HuH-7.5 (cell line): ENCODE data around the gene GLIPR2.
"Not testable (repeated sequence)": the region's sequence is repeated elsewhere in the genome, so short reads cannot be mapped to it uniquely, and the experiment has no call there.

Experiments used
- DNase-seq: peaks from one replicate; pipeline ENCODE4 v3.0.0; 2011; ENCODE audit warnings: low spot score

Gene GLIPR2

GRCh38 chr9:36144309-36145232, 8.0 kb downstream of the GLIPR2 start:
- DNase-seq: no peak

- DNase-seq: no peak
These were observed 9.4 kb downstream of the GLIPR2 start for GRCh38 chr9:36145970-36146369.

GRCh38 chr9:36146651-36147050, 10.1 kb downstream of the GLIPR2 start:
- no peak for DNase-seq

- DNase-seq: no peak
These were observed 11.1 kb downstream of the GLIPR2 start for GRCh38 chr9:36147441-36148175.

GRCh38 chr9:36148311-36149051, 11.9 kb downstream of the GLIPR2 start:
- no peak for DNase-seq

GRCh38 chr9:36149197-36149596, 12.7 kb downstream of the GLIPR2 start:
- no peak for DNase-seq

GRCh38 chr9:36150574-36151315, 14.2 kb downstream of the GLIPR2 start:
- DNase-seq: no peak

GRCh38 chr9:36151316-36152210, 15.0 kb downstream of the GLIPR2 start:
- no peak for DNase-seq

GRCh38 chr9:36152741-36153438, 16.4 kb downstream of the GLIPR2 start:
- DNase-seq: no peak

GRCh38 chr9:36153746-36154145, 17.2 kb downstream of the GLIPR2 start:
- DNase-seq: no peak

- DNase-seq: no peak
These were observed 17.9 kb downstream of the GLIPR2 start for GRCh38 chr9:36154331-36154952.

GRCh38 chr9:36156116-36156515, 19.6 kb downstream of the GLIPR2 start:
- no peak for DNase-seq

GRCh38 chr9:36158122-36158521, 21.6 kb downstream of the GLIPR2 start:
- DNase-seq: no peak

GRCh38 chr9:36158917-36159316, 22.4 kb downstream of the GLIPR2 start:
- DNase-seq: no peak

- not testable (repeated sequence) for DNase-seq
These were observed 23.0 kb downstream of the GLIPR2 start for GRCh38 chr9:36159509-36159908.

- DNase-seq: not testable (repeated sequence)
These were observed 23.6 kb downstream of the GLIPR2 start for GRCh38 chr9:36160126-36160525.

GRCh38 chr9:36161187-36161586, 24.7 kb downstream of the GLIPR2 start:
- DNase-seq: no peak

- no peak for DNase-seq
These were observed 25.7 kb downstream of the GLIPR2 start for GRCh38 chr9:36162211-36162738.

- DNase-seq: no peak
These were observed 26.7 kb downstream of the GLIPR2 start for GRCh38 chr9:36163049-36163785.
